Measurements from ENCODE around the gene TMEM179.

The TMEM179 gene

GRCh38 chr14:104554608-104555429, 49.8 kb downstream of the TMEM179 start:
- no peak for DNase-seq (ENCODE audit: low read depth)

DNA sequence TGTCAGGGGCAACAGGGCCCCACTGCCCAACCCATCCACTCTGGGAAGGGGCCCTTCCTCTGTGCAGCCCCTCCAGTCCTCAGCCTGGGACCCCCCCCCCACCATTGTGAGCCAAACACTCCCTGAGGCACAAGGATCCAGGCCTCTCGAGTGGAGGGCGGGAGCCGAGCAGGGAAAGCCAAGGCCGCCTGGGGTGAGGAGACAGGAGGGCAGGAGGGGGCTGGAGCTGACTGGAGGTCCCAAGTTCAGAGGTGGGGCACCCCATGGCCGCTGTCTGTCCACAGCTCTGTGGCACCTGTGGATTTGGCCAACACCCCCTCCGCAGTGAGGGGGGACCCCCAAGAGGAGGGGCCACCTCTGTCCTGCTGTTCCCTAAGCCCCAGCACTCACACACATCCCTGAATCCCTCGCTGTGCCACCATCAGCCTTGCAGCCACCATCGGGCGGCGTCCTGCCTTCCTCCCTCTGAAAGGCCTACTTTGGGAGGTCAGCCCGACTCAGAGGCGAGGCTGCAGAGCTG, 50.4 kb downstream of the TMEM179 start:
- no peak for DNase-seq (ENCODE audit: low read depth)

- no peak for DNase-seq (ENCODE audit: low read depth)
Measured at GRCh38 chr14:104553166-104554087, 51.1 kb downstream of the TMEM179 start.

DNA sequence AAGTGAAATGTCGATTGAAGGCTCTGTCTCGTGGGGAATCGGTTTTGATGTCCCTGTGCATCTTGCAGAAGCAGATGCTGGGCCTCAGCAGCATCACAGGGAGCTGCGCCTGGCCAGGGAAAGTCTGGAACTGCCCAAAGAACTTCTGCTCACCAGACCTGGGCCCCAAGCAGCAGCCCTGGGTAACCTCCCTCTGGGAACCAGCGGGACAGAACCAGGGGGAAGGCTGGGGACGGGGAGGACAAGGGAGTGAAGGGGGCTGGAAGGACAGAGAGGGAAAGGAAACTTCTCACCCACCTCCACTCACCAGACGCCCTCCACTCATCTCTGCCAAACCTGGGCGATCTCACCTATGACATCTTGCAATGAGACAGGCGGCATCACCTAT, 51.8 kb downstream of the TMEM179 start:
- no peak for DNase-seq (ENCODE audit: low read depth)

GRCh38 chr14:104551851-104552737, 52.5 kb downstream of the TMEM179 start:
- no peak for DNase-seq (ENCODE audit: low read depth)

- no peak for DNase-seq (ENCODE audit: low read depth)
Measured at GRCh38 chr14:104550861-104551728, 53.5 kb downstream of the TMEM179 start.

- DNase-seq (ENCODE audit: low read depth) = no peak
Measured at GRCh38 chr14:104550340-104550860, 54.2 kb downstream of the TMEM179 start.

GRCh38 chr14:104549536-104550339, 54.8 kb downstream of the TMEM179 start:
- DNase-seq (ENCODE audit: low read depth) = no peak

- DNase-seq (ENCODE audit: low read depth) = no peak
Measured at GRCh38 chr14:104548802-104549535, 55.6 kb downstream of the TMEM179 start.

DNA sequence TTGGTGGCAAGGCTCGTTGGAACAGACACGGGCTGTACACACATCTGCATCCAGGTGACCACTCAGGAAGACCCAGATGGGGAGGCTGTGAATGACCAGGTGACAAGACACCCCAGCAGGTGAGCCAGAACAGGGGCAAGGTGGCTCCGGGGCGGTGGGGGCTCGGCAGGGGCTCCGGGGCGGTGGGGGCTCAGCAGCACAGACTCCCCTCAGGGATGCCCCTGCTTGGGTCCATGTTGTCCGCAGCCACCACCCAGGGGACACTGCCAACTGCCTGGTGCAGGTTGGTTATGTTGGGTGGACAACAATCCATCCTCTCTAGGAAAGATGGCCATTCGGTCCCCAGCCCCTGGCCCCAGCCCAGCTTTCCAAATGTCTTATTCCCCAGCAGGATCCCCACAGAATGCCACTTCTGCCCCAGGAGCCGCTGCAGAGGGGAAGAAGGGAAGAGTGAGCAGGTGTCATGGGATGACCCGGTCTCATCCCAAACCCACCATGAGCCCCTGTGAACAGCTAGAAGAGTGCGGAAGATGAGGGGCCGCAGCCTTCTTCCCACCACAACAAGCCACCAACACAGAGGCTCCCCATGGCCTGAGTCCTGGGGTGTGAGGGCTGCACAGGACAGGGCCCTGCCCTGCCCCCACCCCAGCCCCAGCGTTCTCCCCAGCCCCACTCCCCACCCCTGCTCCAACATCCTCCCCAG, 56.4 kb downstream of the TMEM179 start:
- DNase-seq (ENCODE audit: low read depth) = no peak

DNA sequence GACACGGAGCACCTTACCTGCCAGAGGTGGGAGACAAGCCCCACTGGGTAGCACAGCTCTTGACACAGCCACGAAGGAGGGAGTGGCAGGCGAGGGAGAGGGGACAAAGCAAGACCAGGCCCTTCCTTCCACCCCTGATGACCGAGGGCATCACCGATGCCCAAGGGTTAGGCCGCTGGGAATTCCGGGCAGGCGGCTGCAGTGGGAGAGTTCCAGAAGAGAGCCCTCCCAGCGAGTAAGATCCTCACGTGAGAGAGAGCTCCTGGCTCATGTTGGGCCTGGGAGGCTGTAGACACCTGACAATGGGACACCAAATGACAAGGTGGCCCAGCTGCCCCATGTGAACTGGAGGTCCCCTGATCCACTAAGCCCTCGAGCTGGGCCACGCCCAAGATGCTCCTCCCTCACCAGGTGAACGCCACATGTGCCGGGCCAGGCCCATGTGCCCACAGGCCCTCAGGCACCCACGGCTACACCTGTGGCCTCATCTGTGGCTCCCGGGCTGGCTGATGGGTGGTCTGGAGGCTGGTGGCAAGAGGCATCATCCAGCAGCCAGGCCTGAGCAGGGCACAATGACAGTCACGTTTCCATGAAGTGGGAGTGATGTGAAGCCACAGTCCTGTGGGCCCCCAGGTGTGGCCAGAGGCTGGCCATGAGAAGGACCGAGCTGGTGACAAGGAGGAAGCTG, 57.1 kb downstream of the TMEM179 start:
- DNase-seq (ENCODE audit: low read depth) = no peak

- no peak for DNase-seq (ENCODE audit: low read depth)
Measured at GRCh38 chr14:104546591-104547309, 57.8 kb downstream of the TMEM179 start.

GRCh38 chr14:104545942-104546501, 58.5 kb downstream of the TMEM179 start:
- no peak for DNase-seq (ENCODE audit: low read depth)

DNA sequence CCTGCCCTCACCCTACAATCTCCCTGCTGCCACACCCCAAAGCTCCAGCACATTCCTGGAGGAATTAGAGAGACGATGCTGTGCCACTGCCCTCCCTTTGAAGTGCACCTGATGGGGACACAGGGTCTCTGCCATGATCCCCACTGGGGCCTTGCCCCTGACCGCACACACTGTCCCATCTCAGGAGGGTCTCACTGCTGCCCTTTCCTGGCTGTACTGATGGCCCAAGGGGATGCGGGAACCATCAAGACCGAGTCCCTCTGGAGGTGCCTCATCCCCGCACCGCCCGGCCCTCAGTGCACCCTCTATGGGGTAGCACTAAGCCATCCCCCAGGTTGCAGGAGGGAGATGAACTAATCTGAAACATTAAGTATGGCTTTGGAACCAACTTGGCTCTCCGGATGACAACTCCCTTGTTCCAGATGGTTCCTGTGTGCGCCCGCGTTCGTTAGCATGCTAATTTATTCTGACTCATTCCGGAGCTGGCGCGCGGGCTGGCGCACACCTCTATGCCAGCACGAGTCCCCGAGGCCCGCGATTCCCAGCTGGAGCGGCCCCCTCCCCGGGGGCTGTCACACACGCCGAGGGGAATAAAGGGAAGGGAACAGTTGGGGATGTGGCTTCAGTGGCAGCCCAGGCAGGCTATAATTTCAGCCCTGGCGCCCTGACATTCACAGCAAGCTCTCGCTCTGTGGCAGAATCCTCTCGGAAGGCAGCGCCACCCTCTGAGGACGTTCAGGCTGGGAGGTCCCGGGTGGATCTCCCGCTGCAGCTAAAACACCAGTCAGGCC, 59.2 kb downstream of the TMEM179 start:
- DNase-seq (ENCODE audit: low read depth) = no peak

GRCh38 chr14:104544362-104544961, 60.1 kb downstream of the TMEM179 start:
- DNase-seq (ENCODE audit: low read depth) = no peak

Measured in activated gamma-delta T cell treated with anti-CD3 and anti-CD28 coated beads, Interleukin-2, amount 50 U/mL, for 16 hours (primary cell).